ENCODE measurements around the gene HAUS3.

DNA sequence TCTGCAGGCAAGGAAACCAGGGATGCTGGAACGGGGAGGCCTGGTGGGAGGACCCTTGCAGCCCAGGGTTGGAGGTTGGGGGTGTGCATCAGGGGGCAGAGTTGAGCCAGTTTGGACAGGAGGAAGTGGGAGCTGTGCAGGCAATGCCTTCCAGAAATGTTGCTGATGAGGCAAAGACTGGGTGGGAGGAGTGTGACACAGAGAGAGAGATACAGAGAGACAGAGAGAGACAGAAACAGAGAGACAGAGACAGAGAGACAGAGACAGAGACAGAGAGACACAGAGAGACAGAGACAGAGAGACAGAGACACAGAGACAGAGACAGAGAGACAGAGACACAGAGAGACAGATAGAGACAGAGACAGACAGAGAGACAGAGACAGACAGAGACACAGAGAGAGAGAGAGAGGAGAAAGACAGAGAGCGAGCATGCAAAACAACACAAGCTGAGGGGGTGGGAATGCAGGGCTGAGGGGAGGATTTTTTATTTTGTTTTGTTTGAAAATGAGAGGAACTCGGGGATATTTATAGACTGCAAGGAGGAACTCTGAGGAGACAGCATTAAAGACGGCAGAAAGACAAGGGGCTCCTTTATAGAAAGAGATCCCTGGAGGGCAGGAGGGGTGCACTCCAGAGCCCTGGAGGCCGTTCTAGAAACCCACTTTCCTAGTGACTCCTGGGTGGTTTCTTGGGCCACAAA is 1.9 kb upstream of the HAUS3 start:
- TF ChIP-seq, protein P1, sequence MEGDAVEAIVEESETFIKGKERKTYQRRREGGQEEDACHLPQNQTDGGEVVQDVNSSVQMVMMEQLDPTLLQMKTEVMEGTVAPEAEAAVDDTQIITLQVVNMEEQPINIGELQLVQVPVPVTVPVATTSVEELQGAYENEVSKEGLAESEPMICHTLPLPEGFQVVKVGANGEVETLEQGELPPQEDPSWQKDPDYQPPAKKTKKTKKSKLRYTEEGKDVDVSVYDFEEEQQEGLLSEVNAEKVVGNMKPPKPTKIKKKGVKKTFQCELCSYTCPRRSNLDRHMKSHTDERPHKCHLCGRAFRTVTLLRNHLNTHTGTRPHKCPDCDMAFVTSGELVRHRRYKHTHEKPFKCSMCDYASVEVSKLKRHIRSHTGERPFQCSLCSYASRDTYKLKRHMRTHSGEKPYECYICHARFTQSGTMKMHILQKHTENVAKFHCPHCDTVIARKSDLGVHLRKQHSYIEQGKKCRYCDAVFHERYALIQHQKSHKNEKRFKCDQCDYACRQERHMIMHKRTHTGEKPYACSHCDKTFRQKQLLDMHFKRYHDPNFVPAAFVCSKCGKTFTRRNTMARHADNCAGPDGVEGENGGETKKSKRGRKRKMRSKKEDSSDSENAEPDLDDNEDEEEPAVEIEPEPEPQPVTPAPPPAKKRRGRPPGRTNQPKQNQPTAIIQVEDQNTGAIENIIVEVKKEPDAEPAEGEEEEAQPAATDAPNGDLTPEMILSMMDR (IDR thresholded peaks at IDR 0.05), result peak; percentile 37 to 60 (median 40)
- TF ChIP-seq POLR2A (IDR thresholded peaks at IDR 0.05), result no peak

All from uterus (tissue), 2 donors.